ENCODE data around the gene MYO1E.
"Not testable (repeated sequence)": the region's sequence is repeated elsewhere in the genome, so short reads cannot be mapped to it uniquely, and the experiment has no call there.

Gene MYO1E

GRCh38 chr15:59185725-59186124, 186.9 kb downstream of the MYO1E start:
- peak; percentile 89 for DNase-seq

GRCh38 chr15:59180945-59181600, 191.6 kb downstream of the MYO1E start:
- DNase-seq, result peak; percentile 76

DNA sequence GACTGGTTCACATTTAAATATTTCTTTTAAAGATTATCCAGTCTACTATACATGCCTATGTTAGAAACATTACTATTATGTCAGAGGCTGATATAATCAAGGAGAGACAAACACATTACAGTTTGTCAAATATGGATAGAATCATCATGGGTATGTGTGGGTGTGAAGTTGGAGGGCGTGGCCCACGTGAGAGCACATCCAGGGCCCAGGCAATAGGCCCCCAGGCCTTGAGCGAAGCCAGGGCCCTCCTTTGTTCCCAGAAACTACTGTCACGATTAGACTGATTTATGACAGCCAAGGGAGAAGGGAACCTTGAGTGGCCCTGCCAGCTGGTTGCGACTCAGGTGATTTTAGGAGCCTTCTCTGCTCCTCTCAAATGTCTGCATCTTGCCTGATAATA, 193.0 kb downstream of the MYO1E start:
- DNase-seq, result peak; percentile 56

DNA sequence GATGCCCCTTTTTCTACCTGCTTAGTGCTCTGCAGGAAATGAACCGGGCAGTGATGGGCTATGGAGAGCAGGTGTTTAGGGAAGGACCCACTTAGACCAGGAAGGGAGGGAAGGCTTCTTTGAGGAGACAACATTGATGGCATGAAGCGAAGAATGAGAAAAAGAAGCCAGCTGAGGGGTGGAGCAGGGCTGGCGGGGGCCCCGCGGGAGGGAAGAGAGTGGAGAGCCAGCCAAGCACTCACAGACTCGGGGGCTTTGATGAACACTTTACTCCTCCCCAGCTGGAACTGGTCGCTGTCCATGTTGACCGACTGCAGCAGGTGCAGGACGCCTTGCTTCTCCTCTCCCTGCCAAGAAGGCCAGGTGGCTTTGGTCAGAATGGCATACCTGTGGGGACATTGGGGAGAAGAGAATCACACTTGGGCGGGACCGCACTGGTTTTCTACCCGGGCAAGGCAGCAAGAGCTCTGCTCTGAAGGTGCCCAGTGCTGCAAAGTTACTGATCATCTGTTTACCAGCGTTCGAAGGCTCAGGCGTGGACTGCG, 194.4 kb downstream of the MYO1E start:
- no peak for DNase-seq

- DNase-seq, result peak; percentile 96
These were observed 195.4 kb downstream of the MYO1E start for GRCh38 chr15:59177317-59177660.

- DNase-seq, result peak; percentile 87
These were observed 195.9 kb downstream of the MYO1E start for GRCh38 chr15:59176653-59177316.

DNA sequence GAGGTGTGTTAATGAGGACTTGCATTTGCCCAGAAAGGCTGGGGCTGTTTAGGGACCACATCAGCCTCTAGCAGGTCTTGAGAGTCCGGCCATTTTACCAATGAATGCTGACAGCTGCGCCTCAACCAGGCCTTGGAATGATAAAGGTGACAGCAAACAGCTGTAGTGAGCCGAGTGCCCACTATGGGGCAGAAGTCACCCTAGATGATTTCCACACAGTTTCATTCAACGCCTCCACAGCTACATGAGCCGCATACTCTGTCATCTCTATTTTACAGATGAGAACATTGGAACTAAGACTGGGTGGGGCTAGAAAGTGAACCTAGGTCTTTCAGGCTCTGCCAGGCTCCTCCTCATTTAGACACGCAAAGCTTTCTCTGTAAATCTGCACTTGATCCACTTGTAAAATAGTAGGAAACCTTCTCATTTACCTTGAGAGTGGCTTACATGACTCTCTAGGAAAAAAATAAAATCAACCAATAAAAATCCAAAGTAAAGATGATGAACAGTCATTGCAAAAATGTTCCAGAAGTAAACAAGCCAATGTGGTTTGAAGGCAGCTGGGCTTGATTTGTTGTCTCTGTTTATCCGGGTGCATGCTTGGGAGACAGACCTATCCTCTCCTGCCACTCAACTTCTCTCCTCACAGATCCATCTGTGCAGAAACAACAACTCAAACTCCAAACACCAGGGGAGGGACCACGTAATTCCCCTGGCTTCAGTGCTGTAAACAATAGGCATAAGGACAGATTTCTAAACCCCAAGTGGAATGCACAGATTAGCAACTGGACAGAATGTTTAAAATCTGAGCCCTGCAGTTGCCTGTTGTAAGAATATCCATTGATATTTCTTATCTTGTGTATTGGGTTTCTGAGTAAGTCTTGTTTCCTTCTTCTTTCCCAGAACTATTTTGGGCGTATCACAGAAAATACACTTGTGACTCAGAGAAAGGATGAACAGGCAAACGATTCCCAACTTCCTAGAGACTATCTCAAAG, 197.5 kb downstream of the MYO1E start:
- DNase-seq, result peak; percentile 97

GRCh38 chr15:59174151-59174834, 198.4 kb downstream of the MYO1E start:
- DNase-seq, result peak; percentile 67

DNA sequence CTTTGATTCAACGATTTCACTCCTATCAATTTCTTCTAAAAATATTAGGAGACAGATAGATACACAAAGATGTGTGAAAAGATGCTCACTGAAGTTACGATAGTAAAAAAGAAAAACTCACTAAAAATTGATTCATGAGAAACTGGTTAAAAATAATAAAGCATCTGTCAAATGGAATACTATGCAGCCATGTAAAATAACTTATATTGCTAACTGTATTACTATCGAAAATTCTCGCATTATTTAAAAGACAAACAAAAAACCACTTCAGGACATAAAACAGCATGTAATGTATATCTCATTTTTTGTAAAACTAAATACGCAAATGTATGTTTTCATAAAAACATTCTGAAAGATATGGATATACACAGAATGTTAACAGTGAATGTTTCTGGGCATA, 199.5 kb downstream of the MYO1E start:
- no peak for DNase-seq

- no peak for DNase-seq
These were observed 200.3 kb downstream of the MYO1E start for GRCh38 chr15:59172289-59172901.

DNA sequence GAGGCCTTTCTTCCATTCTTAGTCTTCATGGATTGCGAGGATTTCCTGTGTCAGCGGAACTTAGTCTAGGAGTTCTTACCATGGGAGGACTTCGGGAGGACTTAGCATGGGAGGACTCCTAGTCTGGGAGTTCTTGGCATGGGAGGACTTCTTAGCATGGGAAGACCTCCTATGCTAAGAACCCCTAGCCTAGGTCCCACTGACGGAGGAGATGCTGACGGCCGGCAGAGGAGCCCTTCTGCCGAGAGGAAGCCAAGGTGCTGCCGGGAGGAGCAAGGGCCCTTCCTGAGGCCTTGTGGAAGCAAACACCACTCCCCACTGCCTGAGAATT, 201.6 kb downstream of the MYO1E start:
- no peak for DNase-seq

DNA sequence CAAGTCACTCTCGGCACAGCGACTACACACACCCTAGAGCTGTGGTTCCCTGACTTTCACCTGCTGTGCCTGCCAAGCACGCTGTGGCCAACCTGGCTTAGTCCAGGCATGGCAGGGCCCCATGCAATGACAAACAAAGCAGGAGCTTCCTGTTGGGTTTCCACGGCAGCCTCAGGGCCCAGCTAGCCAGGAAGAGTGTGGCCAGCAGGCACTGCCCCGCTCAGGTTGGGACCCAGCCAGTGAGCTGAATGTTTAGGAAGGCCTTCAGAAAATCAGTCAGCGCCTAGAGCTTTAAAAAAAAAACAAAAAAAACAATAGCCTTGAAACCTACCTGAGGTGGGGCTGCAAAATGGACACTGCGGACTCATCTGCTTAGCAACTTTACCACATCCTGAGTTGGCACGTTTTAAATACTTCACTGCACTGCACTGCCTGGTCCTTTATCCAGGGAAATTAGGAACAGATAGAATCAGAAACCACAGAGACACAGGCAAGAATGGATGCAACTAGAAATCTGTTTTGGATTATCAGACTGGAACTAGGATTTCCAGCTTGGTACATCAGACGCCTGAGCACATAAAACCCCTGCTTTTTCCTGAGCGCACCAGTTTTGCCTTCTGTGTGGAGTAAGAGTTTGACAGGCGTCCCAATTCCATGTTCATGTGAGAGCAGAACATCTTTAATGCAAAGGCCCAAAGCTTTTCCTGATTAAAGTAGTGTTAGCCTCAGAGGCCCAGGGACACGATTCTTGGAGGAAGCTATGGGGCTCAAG, 202.2 kb downstream of the MYO1E start:
- no peak for DNase-seq

GRCh38 chr15:59169251-59169708, 203.4 kb downstream of the MYO1E start:
- peak; percentile 96 for DNase-seq

DNA sequence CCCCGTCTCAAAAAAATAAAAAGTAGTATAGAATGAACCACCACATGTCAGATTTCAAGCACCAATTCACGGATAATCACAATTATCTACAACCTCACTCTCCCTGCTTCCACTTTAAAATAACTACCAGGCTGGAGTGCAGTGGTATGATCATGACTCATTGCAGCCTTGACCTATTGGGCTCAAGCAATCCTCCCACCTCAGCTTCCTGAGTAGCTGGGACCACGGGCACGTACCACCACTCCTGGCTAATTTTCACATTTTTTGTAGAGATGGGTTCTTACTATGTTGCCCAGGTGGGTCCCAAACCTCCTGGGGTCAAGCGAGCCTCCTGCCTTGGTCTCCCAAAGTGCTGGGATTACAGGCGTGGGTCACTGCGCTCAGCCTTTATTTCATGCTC, 204.1 kb downstream of the MYO1E start:
- peak; percentile 83 for DNase-seq

DNA sequence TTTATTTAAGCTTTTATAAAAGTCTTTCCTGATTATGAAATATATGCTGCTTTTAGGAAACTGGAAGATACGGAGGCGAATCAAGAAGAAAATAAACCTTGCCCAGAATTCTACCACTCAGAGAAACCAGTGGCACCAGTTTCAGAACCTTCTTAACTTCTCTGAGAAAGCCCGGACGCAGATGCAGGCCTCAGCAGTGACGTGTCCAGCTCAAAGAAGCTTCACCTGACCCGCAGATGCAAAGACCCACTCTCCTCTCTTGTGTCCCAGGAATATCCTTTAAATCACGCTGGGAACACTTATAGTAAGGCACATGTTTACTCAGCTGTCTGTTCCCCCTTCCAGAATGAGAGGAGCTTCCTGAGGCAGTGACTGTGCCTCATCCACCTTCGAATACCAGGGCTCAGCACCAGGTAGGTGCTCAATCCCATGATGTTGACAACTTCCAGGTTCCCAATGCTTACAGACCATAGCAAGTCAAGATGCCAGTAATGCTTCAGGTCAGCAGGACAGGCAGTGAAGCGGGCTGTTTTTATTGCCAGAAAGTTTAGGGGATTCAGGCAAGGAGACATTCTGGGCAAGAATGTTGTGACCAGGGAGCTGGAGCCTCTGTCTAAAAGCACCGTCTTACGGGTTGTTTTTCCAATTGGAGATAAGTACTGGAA, 205.9 kb downstream of the MYO1E start:
- no peak for DNase-seq

DNA sequence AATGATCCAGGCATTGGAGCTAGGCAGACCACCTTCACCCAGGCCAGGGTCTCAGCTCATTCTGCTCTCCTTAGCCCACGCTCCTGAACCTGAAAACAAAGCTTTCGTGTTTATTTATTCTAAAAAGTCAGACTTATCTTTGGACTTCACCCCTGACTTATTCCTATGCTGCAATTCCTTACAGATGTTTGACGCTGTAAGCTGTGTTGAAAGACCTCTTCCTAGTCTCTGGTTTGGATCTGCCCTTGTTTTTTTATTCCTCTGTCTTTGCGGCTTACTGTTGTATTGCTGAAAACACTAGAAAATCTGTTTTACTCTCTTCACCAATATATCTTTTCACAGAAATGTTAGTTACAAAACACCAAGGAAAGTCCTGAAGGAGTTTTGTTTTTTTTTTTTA, 206.5 kb downstream of the MYO1E start:
- peak; percentile 45 for DNase-seq

- DNase-seq, result no peak
These were observed 206.9 kb downstream of the MYO1E start for GRCh38 chr15:59165726-59166125.

DNA sequence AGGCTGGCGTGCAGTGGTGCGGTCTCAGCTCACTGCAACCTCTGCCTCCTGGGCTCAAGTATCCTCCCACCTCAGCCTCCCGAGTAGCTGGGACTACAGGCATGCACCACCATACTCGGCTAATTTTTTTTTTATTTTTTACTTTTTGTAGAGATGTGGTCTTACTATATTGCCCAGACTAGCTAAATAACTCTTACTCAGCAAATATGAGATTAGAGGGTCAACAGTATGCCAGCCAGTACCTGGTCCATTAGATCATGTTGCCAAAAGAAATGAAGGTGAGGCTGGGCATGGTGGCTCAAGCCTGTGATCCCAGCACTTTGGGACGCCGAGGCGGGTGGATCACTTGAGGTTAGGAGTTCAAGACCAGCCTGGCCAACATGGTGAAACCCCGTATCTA, 210.6 kb downstream of the MYO1E start:
- not testable (repeated sequence) for DNase-seq

GRCh38 chr15:59160880-59161593, 211.6 kb downstream of the MYO1E start:
- DNase-seq, result no peak

DNA sequence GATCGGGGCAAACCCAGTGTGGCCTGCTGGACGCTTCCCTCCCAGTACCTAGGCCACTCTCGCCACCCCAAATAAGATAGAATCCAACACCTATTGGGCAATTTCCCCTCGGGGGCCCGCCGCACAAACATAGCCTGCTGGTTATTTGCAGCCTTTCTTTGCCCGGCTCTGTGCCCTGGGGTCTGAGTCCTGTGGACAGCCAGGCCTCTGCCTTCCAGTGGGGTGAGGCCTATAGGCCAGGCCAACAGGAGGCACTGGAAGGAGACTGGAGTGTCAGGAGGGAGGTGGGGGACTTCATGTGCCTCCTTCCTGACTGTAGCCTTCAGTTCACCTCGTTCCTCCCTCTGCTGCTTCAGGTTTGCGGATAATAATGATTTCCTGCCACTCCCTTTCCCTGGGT, 213.5 kb downstream of the MYO1E start:
- no peak for DNase-seq
